GM23338 (cell line): ENCODE data around the gene NBEAL2. TPM values are rescaled to one million over a fixed set of nuclear protein-coding genes. Genes with fewer than 3 reads are reported as not detected.

Experiments used
- ATAC-seq: fragments of 200-7000 bp; cut with Tn5 transposase; 3 replicates; pipeline ENCODE4 v1.9.1; 2020
- DNase-seq: peaks from one replicate; pipeline ENCODE4 v3.0.0-alpha.2; 2015; ENCODE audit warnings: low spot score
- H2AFZ ChIP-seq: fragments of 200-600 bp; sonication (generic); 2 replicates; pipeline ENCODE4 v1.8.0; 2016; ENCODE audit warnings: antibody characterized with exemption, mild to moderate bottlenecking, moderate library complexity
- H3F3A ChIP-seq: fragments of 200-600 bp; sonication (generic); replicated peaks from 2 replicates; pipeline ENCODE4 v1.8.0; 2017; ENCODE audit warnings: antibody characterized with exemption, mixed run types, low read depth
- H3K27ac ChIP-seq: fragments of 200-600 bp; sonication (generic); 2 replicates; pipeline ENCODE4 v1.6.1; 2016; ENCODE audit warnings: low read depth
- H3K27me3 ChIP-seq: fragments of 200-600 bp; sonication (generic); 2 replicates; pipeline ENCODE4 v1.8.0; 2016; ENCODE audit warnings: mild to moderate bottlenecking, mixed run types, moderate library complexity; ENCODE audit not compliant: insufficient read depth
- H3K36me3 ChIP-seq: fragments of 200-600 bp; sonication (generic); 2 replicates; pipeline ENCODE4 v1.8.0; 2016; ENCODE audit warnings: mild to moderate bottlenecking; ENCODE audit not compliant: insufficient read depth
- H3K4me1 ChIP-seq: fragments of 200-600 bp; sonication (generic); 2 replicates; pipeline ENCODE4 v1.8.0; 2016; ENCODE audit warnings: mild to moderate bottlenecking, moderate library complexity; ENCODE audit not compliant: insufficient read depth
- H3K4me2 ChIP-seq: fragments of 200-600 bp; sonication (generic); 2 replicates; pipeline ENCODE4 v1.7.1; 2017; ENCODE audit warnings: mixed run types
- H3K4me3 ChIP-seq: fragments of 200-600 bp; sonication (generic); 2 replicates; pipeline ENCODE4 v1.6.1; 2016; ENCODE audit warnings: mixed run types
- H3K79me2 ChIP-seq: fragments of 200-600 bp; sonication (generic); replicated peaks from 2 replicates; pipeline ENCODE4 v1.8.0; 2017; ENCODE audit warnings: mild to moderate bottlenecking; ENCODE audit not compliant: insufficient read depth
- H3K9me2 ChIP-seq: fragments of 200-600 bp; sonication (generic); 2 replicates; pipeline ENCODE4 v1.8.0; 2017; ENCODE audit not compliant: insufficient read depth
- H4K20me1 ChIP-seq: fragments of 200-600 bp; sonication (generic); replicated peaks from 2 replicates; pipeline ENCODE4 v1.8.0; 2017; ENCODE audit warnings: mild to moderate bottlenecking; ENCODE audit not compliant: insufficient read depth
- H3K27ac Mint-ChIP-seq: 2 replicates; pipeline ENCODE4 v1.8.0; 2020; ENCODE audit warnings: inconsistent platforms, mild to moderate bottlenecking, moderate library complexity, mixed read lengths
- H3K27me3 Mint-ChIP-seq: 3 replicates; pipeline ENCODE4 v1.8.0; 2022; ENCODE audit warnings: low read depth, mild to moderate bottlenecking, moderate library complexity, mixed read lengths, inconsistent platforms; ENCODE audit not compliant: insufficient read depth, poor library complexity
- H3K36me3 Mint-ChIP-seq: 3 replicates; pipeline ENCODE4 v1.8.0; 2021; ENCODE audit warnings: low read depth, mild to moderate bottlenecking, inconsistent platforms, moderate library complexity, mixed read lengths
- H3K4me1 Mint-ChIP-seq: 3 replicates; pipeline ENCODE4 v1.8.0; 2020; ENCODE audit warnings: mild to moderate bottlenecking, inconsistent platforms, mixed read lengths
- H3K4me3 Mint-ChIP-seq: 3 replicates; pipeline ENCODE4 v1.8.0; 2021; ENCODE audit warnings: moderate library complexity, mild to moderate bottlenecking, inconsistent platforms, mixed read lengths
- H3K9me3 Mint-ChIP-seq: 3 replicates; pipeline ENCODE4 v1.8.0; 2020; ENCODE audit warnings: moderate library complexity, mild to moderate bottlenecking, inconsistent platforms, mixed read lengths
- CREB1 ChIP-seq: fragments of 250-450 bp; sonication (Bioruptor Pico); IDR thresholded peaks from 2 replicates; pipeline ENCODE4 v1.5.0; 2020; ENCODE audit warnings: low read depth, mild to moderate bottlenecking, moderate library complexity
- CTCF ChIP-seq, 2 experiments: fragments of 200-600 bp in 1 of 2; sonication (generic) in 1 of 2; conservative IDR thresholded peaks; 2 replicates each; pipeline versions ENCODE4 v1.5.1 to v1.6.1; 2016 to 2017; ENCODE audit warnings: antibody characterized with exemption in 2 of 2, low read depth in 2 of 2, mild to moderate bottlenecking in 2 of 2, moderate library complexity in 1 of 2
- ETS1 ChIP-seq: IDR thresholded peaks from 2 replicates; pipeline ENCODE4 v1.6.1; 2016; ENCODE audit warnings: antibody characterized with exemption
- EZH2 ChIP-seq: fragments of 200-600 bp; sonication (generic); IDR thresholded peaks from one replicate; pipeline ENCODE4 v1.8.0; 2017; ENCODE audit warnings: antibody characterized with exemption, mild to moderate bottlenecking, low read depth; ENCODE audit not compliant: unreplicated experiment
- EZH2phosphoT487 ChIP-seq: fragments of 200-600 bp; sonication (generic); IDR thresholded peaks from one replicate; pipeline ENCODE4 v1.8.1; 2018; ENCODE audit warnings: antibody characterized with exemption; ENCODE audit not compliant: unreplicated experiment
- JUNB ChIP-seq: IDR thresholded peaks from one replicate; pipeline ENCODE4 v1.6.1; 2016; ENCODE audit warnings: antibody characterized with exemption; ENCODE audit not compliant: unreplicated experiment
- NANOG ChIP-seq: IDR thresholded peaks from 2 replicates; pipeline ENCODE4 v1.6.1; 2016; ENCODE audit warnings: antibody characterized with exemption, borderline replicate concordance
- POLR2AphosphoS5 ChIP-seq: IDR thresholded peaks from 2 replicates; pipeline ENCODE4 v1.6.1; 2016; ENCODE audit warnings: antibody characterized with exemption, low read depth
- REST ChIP-seq: IDR thresholded peaks from one replicate; pipeline ENCODE4 v1.6.1; 2018; ENCODE audit warnings: antibody characterized with exemption; ENCODE audit not compliant: unreplicated experiment
- STAT1 ChIP-seq: IDR thresholded peaks from one replicate; pipeline ENCODE4 v1.6.1; 2016; ENCODE audit warnings: antibody characterized with exemption; ENCODE audit not compliant: unreplicated experiment
- ZNF114 ChIP-seq: fragments of 250-450 bp; sonication (Bioruptor Pico); IDR thresholded peaks from 2 replicates; pipeline ENCODE4 v1.5.0; 2020; ENCODE audit warnings: mild to moderate bottlenecking, moderate library complexity
- ZNF331 ChIP-seq: fragments of 250-450 bp; sonication (Bioruptor Pico); IDR thresholded peaks from 2 replicates; pipeline ENCODE4 v1.5.0; 2020; ENCODE audit warnings: low read depth, mild to moderate bottlenecking, moderate library complexity
- ZNF462 ChIP-seq: fragments of 250-450 bp; sonication (Bioruptor Pico); IDR thresholded peaks from 2 replicates; pipeline ENCODE4 v1.5.0; 2020; ENCODE audit warnings: mild to moderate bottlenecking, moderate library complexity
- polyA plus RNA-seq: library from polyadenylated mRNA; unstranded; fragments of >200 nt; fragmentation: Nextera tagmentation; extraction: Ambion mirVana; gene quantifications from 2 replicates; pipeline ENCODE4 v1.2.1, GENCODE V29; 2016
- total RNA-seq: library from RNA; depleted of rRNA; stranded (reverse); fragments of >200 nt; shearing (Covaris generic); gene quantifications from 2 replicates; pipeline ENCODE4 v1.2.3, GENCODE V29; 2014

Gene NBEAL2
- total and polyA plus RNA-seq, 2 experiments from 2014 or later, result 13.5 to 79.9 TPM

- peaks cover 27% of the 10 kb centered on the region for H3K36me3 Mint-ChIP-seq
- Histone ChIP-seq H4K20me1 (peaks cover 46% of the 10 kb centered on the region), H3K36me3 (no peaks in the 10 kb centered on the region), H2AFZ (no peak overlapping the region), H3K9me2 (no peaks in the 10 kb centered on the region), H3K27me3 (no peaks in the 10 kb centered on the region), H3K79me2 (peaks cover 90% of the 10 kb centered on the region), H3K4me2 (no peak overlapping the region), H3K27ac (0 out of 2 replicates have a peak overlapping the region, but pooled peaks have one; percentile 55), H3K4me3 (no peak overlapping the region), H3K4me1 (peaks cover 31% of the 10 kb centered on the region), H3F3A (no peaks in the 10 kb centered on the region)
- peaks cover 63% of the 10 kb centered on the region for H3K4me1 Mint-ChIP-seq
- TF ChIP-seq STAT1 (no peak), JUNB (no peak), CREB1 (no peak), CTCF (conservative IDR thresholded peaks at IDR 0.05; ENCODE audit: low read depth in 2 of 2) (no peak), EZH2 (no peak), ETS1 (no peak), REST (no peak), POLR2AphosphoS5 (no peak), EZH2phosphoT487 (no peak), ZNF114 (CRISPR knock-in tag) (no peak), ZNF462 (CRISPR knock-in tag) (no peak), ZNF331 (CRISPR knock-in tag) (no peak), NANOG (no peak)
- H3K9me3 Mint-ChIP-seq, result no peaks in the 10 kb centered on the region
- DNase-seq (peak; percentile 27), ATAC-seq (peak; percentile 24)
- H3K27me3 Mint-ChIP-seq, result peaks cover 7% of the 10 kb centered on the region
- no peak overlapping the region for H3K27ac Mint-ChIP-seq
- no peak overlapping the region for H3K4me3 Mint-ChIP-seq
Measured at GRCh38 chr3:46944191-46944590, 35.3 kb upstream of the NBEAL2 start.
